ENCODE data around the gene KIF13A.

GRCh38 chr6:17709476-17709875 lies 278.0 kb downstream of the KIF13A start:
- TF ChIP-seq CTCF (IDR thresholded peaks at IDR 0.05) (no peak), EZH2phosphoT487 (IDR thresholded peaks at IDR 0.05) (no peak)
